WERI-Rb-1 (cell line): ENCODE results near the gene NPLOC4.

Experiments
- DNase-seq: peaks from one replicate; pipeline ENCODE4 v3.0.0-alpha.2; 2020
- H3K27ac ChIP-seq: fragments of 250-450 bp; sonication (Bioruptor Pico); 2 replicates; pipeline ENCODE4 v1.5.1; 2020; ENCODE audit warnings: mild to moderate bottlenecking, moderate library complexity
- H3K27me3 ChIP-seq: fragments of 250-450 bp; sonication (Bioruptor Pico); 2 replicates; pipeline ENCODE4 v1.5.1; 2021; ENCODE audit warnings: mild to moderate bottlenecking, low read depth, moderate library complexity; ENCODE audit not compliant: insufficient read depth, severe bottlenecking
- H3K36me3 ChIP-seq: fragments of 250-450 bp; sonication (Bioruptor Pico); 2 replicates; pipeline ENCODE4 v1.5.1; 2020; ENCODE audit warnings: mild to moderate bottlenecking, moderate library complexity
- H3K4me3 ChIP-seq: 2 replicates; pipeline ENCODE4 v1.5.1; 2011; ENCODE audit warnings: low read depth, mild to moderate bottlenecking, control low read depth, low read length
- H3K9me3 ChIP-seq: fragments of 250-450 bp; sonication (Bioruptor Pico); 2 replicates; pipeline ENCODE4 v1.5.1; 2021; ENCODE audit warnings: mild to moderate bottlenecking, moderate library complexity; ENCODE audit not compliant: severe bottlenecking
- CTCF ChIP-seq: IDR thresholded peaks from 2 replicates; pipeline ENCODE4 v1.5.1; 2011; ENCODE audit warnings: low read depth, mild to moderate bottlenecking, control low read depth, inconsistent platforms, low read length

The NPLOC4 gene

GRCh38 chr17:81565231-81565630 is 71.7 kb downstream of the NPLOC4 start:
- H3K36me3 ChIP-seq: peaks cover 99% of the 10 kb centered on the region
- no peak overlapping the region for H3K27ac ChIP-seq
- H3K4me3 ChIP-seq: no peak overlapping the region
- TF ChIP-seq CTCF: no peak
- H3K27me3 ChIP-seq: no peaks in the 10 kb centered on the region
- H3K9me3 ChIP-seq: no peaks in the 10 kb centered on the region
- no peak for DNase-seq

- no peak for TF ChIP-seq CTCF
- H3K27ac ChIP-seq: no peak overlapping the region
- no peak overlapping the region for H3K4me3 ChIP-seq
- no peaks in the 10 kb centered on the region for H3K9me3 ChIP-seq
- peaks cover 99% of the 10 kb centered on the region for H3K36me3 ChIP-seq
- no peak for DNase-seq
- H3K27me3 ChIP-seq: no peaks in the 10 kb centered on the region
Observed at GRCh38 chr17:81564778-81565177, 72.1 kb downstream of the NPLOC4 start.

- TF ChIP-seq CTCF: no peak
- no peak for DNase-seq
- H3K27me3 ChIP-seq: no peaks in the 10 kb centered on the region
- no peaks in the 10 kb centered on the region for H3K9me3 ChIP-seq
- H3K4me3 ChIP-seq: no peak overlapping the region
- H3K27ac ChIP-seq: no peak overlapping the region
- H3K36me3 ChIP-seq: peaks cover 99% of the 10 kb centered on the region
Observed at GRCh38 chr17:81563861-81564586, 72.9 kb downstream of the NPLOC4 start.

GRCh38 chr17:81561494-81561885 is 75.4 kb downstream of the NPLOC4 start:
- TF ChIP-seq CTCF: no peak
- DNase-seq: no peak
- Histone ChIP-seq H3K36me3 (peaks cover 100% of the 10 kb centered on the region), H3K27me3 (no peaks in the 10 kb centered on the region), H3K4me3 (no peak overlapping the region), H3K27ac (no peak overlapping the region), H3K9me3 (no peaks in the 10 kb centered on the region)

GRCh38 chr17:81558941-81559806 is 77.7 kb downstream of the NPLOC4 start:
- no peak for DNase-seq
- peaks cover 82% of the 10 kb centered on the region for H3K36me3 ChIP-seq
- no peak overlapping the region for H3K27ac ChIP-seq

More at GRCh38 chr17:81558941-81559806, 77.7 kb downstream of the NPLOC4 start:
- H3K27me3 ChIP-seq: no peaks in the 10 kb centered on the region
- no peaks in the 10 kb centered on the region for H3K9me3 ChIP-seq
- TF ChIP-seq CTCF: peak; percentile 53
- H3K4me3 ChIP-seq: no peak overlapping the region
